GM23338 (cell line): ENCODE results near the gene LGALS12. TPM values are rescaled to one million over a fixed set of nuclear protein-coding genes. Genes with fewer than 3 reads are reported as not detected.

Source experiments
- ATAC-seq: fragments of 200-7000 bp; cut with Tn5 transposase; 3 replicates; pipeline ENCODE4 v1.9.1; 2020
- DNase-seq: peaks from one replicate; pipeline ENCODE4 v3.0.0-alpha.2; 2015; ENCODE audit warnings: low spot score
- H2AFZ ChIP-seq: fragments of 200-600 bp; sonication (generic); 2 replicates; pipeline ENCODE4 v1.8.0; 2016; ENCODE audit warnings: antibody characterized with exemption, mild to moderate bottlenecking, moderate library complexity
- H3F3A ChIP-seq: fragments of 200-600 bp; sonication (generic); replicated peaks from 2 replicates; pipeline ENCODE4 v1.8.0; 2017; ENCODE audit warnings: antibody characterized with exemption, mixed run types, low read depth
- H3K27ac ChIP-seq: fragments of 200-600 bp; sonication (generic); 2 replicates; pipeline ENCODE4 v1.6.1; 2016; ENCODE audit warnings: low read depth
- H3K27me3 ChIP-seq: fragments of 200-600 bp; sonication (generic); 2 replicates; pipeline ENCODE4 v1.8.0; 2016; ENCODE audit warnings: mild to moderate bottlenecking, mixed run types, moderate library complexity; ENCODE audit not compliant: insufficient read depth
- H3K36me3 ChIP-seq: fragments of 200-600 bp; sonication (generic); 2 replicates; pipeline ENCODE4 v1.8.0; 2016; ENCODE audit warnings: mild to moderate bottlenecking; ENCODE audit not compliant: insufficient read depth
- H3K4me1 ChIP-seq: fragments of 200-600 bp; sonication (generic); 2 replicates; pipeline ENCODE4 v1.8.0; 2016; ENCODE audit warnings: mild to moderate bottlenecking, moderate library complexity; ENCODE audit not compliant: insufficient read depth
- H3K4me2 ChIP-seq: fragments of 200-600 bp; sonication (generic); 2 replicates; pipeline ENCODE4 v1.7.1; 2017; ENCODE audit warnings: mixed run types
- H3K4me3 ChIP-seq: fragments of 200-600 bp; sonication (generic); 2 replicates; pipeline ENCODE4 v1.6.1; 2016; ENCODE audit warnings: mixed run types
- H3K79me2 ChIP-seq: fragments of 200-600 bp; sonication (generic); replicated peaks from 2 replicates; pipeline ENCODE4 v1.8.0; 2017; ENCODE audit warnings: mild to moderate bottlenecking; ENCODE audit not compliant: insufficient read depth
- H3K9me2 ChIP-seq: fragments of 200-600 bp; sonication (generic); 2 replicates; pipeline ENCODE4 v1.8.0; 2017; ENCODE audit not compliant: insufficient read depth
- H4K20me1 ChIP-seq: fragments of 200-600 bp; sonication (generic); replicated peaks from 2 replicates; pipeline ENCODE4 v1.8.0; 2017; ENCODE audit warnings: mild to moderate bottlenecking; ENCODE audit not compliant: insufficient read depth
- H3K27ac Mint-ChIP-seq: 2 replicates; pipeline ENCODE4 v1.8.0; 2020; ENCODE audit warnings: inconsistent platforms, mild to moderate bottlenecking, moderate library complexity, mixed read lengths
- H3K27me3 Mint-ChIP-seq: 3 replicates; pipeline ENCODE4 v1.8.0; 2022; ENCODE audit warnings: low read depth, mild to moderate bottlenecking, moderate library complexity, mixed read lengths, inconsistent platforms; ENCODE audit not compliant: insufficient read depth, poor library complexity
- H3K36me3 Mint-ChIP-seq: 3 replicates; pipeline ENCODE4 v1.8.0; 2021; ENCODE audit warnings: low read depth, mild to moderate bottlenecking, inconsistent platforms, moderate library complexity, mixed read lengths
- H3K4me1 Mint-ChIP-seq: 3 replicates; pipeline ENCODE4 v1.8.0; 2020; ENCODE audit warnings: mild to moderate bottlenecking, inconsistent platforms, mixed read lengths
- H3K4me3 Mint-ChIP-seq: 3 replicates; pipeline ENCODE4 v1.8.0; 2021; ENCODE audit warnings: moderate library complexity, mild to moderate bottlenecking, inconsistent platforms, mixed read lengths
- H3K9me3 Mint-ChIP-seq: 3 replicates; pipeline ENCODE4 v1.8.0; 2020; ENCODE audit warnings: moderate library complexity, mild to moderate bottlenecking, inconsistent platforms, mixed read lengths
- CREB1 ChIP-seq: fragments of 250-450 bp; sonication (Bioruptor Pico); IDR thresholded peaks from 2 replicates; pipeline ENCODE4 v1.5.0; 2020; ENCODE audit warnings: low read depth, mild to moderate bottlenecking, moderate library complexity
- EZH2 ChIP-seq: fragments of 200-600 bp; sonication (generic); IDR thresholded peaks from one replicate; pipeline ENCODE4 v1.8.0; 2017; ENCODE audit warnings: antibody characterized with exemption, mild to moderate bottlenecking, low read depth; ENCODE audit not compliant: unreplicated experiment
- EZH2phosphoT487 ChIP-seq: fragments of 200-600 bp; sonication (generic); IDR thresholded peaks from one replicate; pipeline ENCODE4 v1.8.1; 2018; ENCODE audit warnings: antibody characterized with exemption; ENCODE audit not compliant: unreplicated experiment
- JUNB ChIP-seq: IDR thresholded peaks from one replicate; pipeline ENCODE4 v1.6.1; 2016; ENCODE audit warnings: antibody characterized with exemption; ENCODE audit not compliant: unreplicated experiment
- NANOG ChIP-seq: IDR thresholded peaks from 2 replicates; pipeline ENCODE4 v1.6.1; 2016; ENCODE audit warnings: antibody characterized with exemption, borderline replicate concordance
- POLR2AphosphoS5 ChIP-seq: IDR thresholded peaks from 2 replicates; pipeline ENCODE4 v1.6.1; 2016; ENCODE audit warnings: antibody characterized with exemption, low read depth
- STAT1 ChIP-seq: IDR thresholded peaks from one replicate; pipeline ENCODE4 v1.6.1; 2016; ENCODE audit warnings: antibody characterized with exemption; ENCODE audit not compliant: unreplicated experiment
- ZNF114 ChIP-seq: fragments of 250-450 bp; sonication (Bioruptor Pico); IDR thresholded peaks from 2 replicates; pipeline ENCODE4 v1.5.0; 2020; ENCODE audit warnings: mild to moderate bottlenecking, moderate library complexity
- ZNF331 ChIP-seq: fragments of 250-450 bp; sonication (Bioruptor Pico); IDR thresholded peaks from 2 replicates; pipeline ENCODE4 v1.5.0; 2020; ENCODE audit warnings: low read depth, mild to moderate bottlenecking, moderate library complexity
- polyA plus RNA-seq: library from polyadenylated mRNA; unstranded; fragments of >200 nt; fragmentation: Nextera tagmentation; extraction: Ambion mirVana; gene quantifications from 2 replicates; pipeline ENCODE4 v1.2.1, GENCODE V29; 2016
- total RNA-seq: library from RNA; depleted of rRNA; stranded (reverse); fragments of >200 nt; shearing (Covaris generic); gene quantifications from 2 replicates; pipeline ENCODE4 v1.2.3, GENCODE V29; 2014
- TF ChIP-seq, protein P1 (sequence below): IDR thresholded peaks from 2 replicates; pipeline ENCODE4 v1.6.1; 2016; ENCODE audit warnings: antibody characterized with exemption
- TF ChIP-seq, protein P2 (sequence below): fragments of 250-450 bp; sonication (Bioruptor Pico); IDR thresholded peaks from 2 replicates; pipeline ENCODE4 v1.5.0; 2020; ENCODE audit warnings: mild to moderate bottlenecking, moderate library complexity
- TF ChIP-seq, protein P3 (sequence below), 2 experiments: fragments of 200-600 bp in 1 of 2; sonication (generic) in 1 of 2; conservative IDR thresholded peaks; 2 replicates each; pipeline versions ENCODE4 v1.5.1 to v1.6.1; 2016 to 2017; ENCODE audit warnings: antibody characterized with exemption in 2 of 2, low read depth in 2 of 2, mild to moderate bottlenecking in 2 of 2, moderate library complexity in 1 of 2
- TF ChIP-seq, protein P4 (sequence below): IDR thresholded peaks from one replicate; pipeline ENCODE4 v1.6.1; 2018; ENCODE audit warnings: antibody characterized with exemption; ENCODE audit not compliant: unreplicated experiment

LGALS12 gene
- total and polyA plus RNA-seq, 2 experiments from 2014 or later = 0.94 to 1.2 TPM

DNA sequence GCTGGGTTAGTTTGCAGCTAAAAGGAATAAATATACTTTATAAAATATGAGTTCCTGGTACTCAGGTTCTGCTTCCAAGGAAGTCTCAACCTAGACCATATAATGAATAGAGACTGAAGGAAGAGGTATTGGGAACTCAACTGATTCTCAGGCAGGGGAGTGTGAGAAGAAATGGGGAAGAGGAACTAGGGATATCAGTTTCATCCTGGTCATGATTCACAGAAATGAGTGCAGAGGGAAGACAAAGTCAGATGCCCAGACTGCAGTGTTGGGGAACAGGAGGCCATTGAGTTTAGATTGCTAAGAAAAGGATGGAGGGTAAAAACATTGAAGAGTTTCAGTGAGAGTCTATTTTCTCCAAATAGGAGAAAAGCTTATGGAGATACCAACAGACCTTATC lies 43.7 kb upstream of the LGALS12 start:
- no peak for DNase-seq
- peaks cover 6% of the 10 kb centered on the region for H3K27me3 Mint-ChIP-seq
- Histone ChIP-seq H3K27ac (no peak overlapping the region), H2AFZ (no peak overlapping the region), H3K79me2 (no peaks in the 10 kb centered on the region), H3K4me2 (no peak overlapping the region), H3F3A (no peaks in the 10 kb centered on the region), H4K20me1 (no peaks in the 10 kb centered on the region), H3K4me1 (peaks cover 15% of the 10 kb centered on the region), H3K9me2 (peaks cover 16% of the 10 kb centered on the region; the same call in 1 of the 2 replicates), H3K4me3 (no peak overlapping the region), H3K36me3 (no peaks in the 10 kb centered on the region), H3K27me3 (no peaks in the 10 kb centered on the region)
- TF ChIP-seq, protein P1, sequence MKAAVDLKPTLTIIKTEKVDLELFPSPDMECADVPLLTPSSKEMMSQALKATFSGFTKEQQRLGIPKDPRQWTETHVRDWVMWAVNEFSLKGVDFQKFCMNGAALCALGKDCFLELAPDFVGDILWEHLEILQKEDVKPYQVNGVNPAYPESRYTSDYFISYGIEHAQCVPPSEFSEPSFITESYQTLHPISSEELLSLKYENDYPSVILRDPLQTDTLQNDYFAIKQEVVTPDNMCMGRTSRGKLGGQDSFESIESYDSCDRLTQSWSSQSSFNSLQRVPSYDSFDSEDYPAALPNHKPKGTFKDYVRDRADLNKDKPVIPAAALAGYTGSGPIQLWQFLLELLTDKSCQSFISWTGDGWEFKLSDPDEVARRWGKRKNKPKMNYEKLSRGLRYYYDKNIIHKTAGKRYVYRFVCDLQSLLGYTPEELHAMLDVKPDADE = no peak
- TF ChIP-seq, protein P2, sequence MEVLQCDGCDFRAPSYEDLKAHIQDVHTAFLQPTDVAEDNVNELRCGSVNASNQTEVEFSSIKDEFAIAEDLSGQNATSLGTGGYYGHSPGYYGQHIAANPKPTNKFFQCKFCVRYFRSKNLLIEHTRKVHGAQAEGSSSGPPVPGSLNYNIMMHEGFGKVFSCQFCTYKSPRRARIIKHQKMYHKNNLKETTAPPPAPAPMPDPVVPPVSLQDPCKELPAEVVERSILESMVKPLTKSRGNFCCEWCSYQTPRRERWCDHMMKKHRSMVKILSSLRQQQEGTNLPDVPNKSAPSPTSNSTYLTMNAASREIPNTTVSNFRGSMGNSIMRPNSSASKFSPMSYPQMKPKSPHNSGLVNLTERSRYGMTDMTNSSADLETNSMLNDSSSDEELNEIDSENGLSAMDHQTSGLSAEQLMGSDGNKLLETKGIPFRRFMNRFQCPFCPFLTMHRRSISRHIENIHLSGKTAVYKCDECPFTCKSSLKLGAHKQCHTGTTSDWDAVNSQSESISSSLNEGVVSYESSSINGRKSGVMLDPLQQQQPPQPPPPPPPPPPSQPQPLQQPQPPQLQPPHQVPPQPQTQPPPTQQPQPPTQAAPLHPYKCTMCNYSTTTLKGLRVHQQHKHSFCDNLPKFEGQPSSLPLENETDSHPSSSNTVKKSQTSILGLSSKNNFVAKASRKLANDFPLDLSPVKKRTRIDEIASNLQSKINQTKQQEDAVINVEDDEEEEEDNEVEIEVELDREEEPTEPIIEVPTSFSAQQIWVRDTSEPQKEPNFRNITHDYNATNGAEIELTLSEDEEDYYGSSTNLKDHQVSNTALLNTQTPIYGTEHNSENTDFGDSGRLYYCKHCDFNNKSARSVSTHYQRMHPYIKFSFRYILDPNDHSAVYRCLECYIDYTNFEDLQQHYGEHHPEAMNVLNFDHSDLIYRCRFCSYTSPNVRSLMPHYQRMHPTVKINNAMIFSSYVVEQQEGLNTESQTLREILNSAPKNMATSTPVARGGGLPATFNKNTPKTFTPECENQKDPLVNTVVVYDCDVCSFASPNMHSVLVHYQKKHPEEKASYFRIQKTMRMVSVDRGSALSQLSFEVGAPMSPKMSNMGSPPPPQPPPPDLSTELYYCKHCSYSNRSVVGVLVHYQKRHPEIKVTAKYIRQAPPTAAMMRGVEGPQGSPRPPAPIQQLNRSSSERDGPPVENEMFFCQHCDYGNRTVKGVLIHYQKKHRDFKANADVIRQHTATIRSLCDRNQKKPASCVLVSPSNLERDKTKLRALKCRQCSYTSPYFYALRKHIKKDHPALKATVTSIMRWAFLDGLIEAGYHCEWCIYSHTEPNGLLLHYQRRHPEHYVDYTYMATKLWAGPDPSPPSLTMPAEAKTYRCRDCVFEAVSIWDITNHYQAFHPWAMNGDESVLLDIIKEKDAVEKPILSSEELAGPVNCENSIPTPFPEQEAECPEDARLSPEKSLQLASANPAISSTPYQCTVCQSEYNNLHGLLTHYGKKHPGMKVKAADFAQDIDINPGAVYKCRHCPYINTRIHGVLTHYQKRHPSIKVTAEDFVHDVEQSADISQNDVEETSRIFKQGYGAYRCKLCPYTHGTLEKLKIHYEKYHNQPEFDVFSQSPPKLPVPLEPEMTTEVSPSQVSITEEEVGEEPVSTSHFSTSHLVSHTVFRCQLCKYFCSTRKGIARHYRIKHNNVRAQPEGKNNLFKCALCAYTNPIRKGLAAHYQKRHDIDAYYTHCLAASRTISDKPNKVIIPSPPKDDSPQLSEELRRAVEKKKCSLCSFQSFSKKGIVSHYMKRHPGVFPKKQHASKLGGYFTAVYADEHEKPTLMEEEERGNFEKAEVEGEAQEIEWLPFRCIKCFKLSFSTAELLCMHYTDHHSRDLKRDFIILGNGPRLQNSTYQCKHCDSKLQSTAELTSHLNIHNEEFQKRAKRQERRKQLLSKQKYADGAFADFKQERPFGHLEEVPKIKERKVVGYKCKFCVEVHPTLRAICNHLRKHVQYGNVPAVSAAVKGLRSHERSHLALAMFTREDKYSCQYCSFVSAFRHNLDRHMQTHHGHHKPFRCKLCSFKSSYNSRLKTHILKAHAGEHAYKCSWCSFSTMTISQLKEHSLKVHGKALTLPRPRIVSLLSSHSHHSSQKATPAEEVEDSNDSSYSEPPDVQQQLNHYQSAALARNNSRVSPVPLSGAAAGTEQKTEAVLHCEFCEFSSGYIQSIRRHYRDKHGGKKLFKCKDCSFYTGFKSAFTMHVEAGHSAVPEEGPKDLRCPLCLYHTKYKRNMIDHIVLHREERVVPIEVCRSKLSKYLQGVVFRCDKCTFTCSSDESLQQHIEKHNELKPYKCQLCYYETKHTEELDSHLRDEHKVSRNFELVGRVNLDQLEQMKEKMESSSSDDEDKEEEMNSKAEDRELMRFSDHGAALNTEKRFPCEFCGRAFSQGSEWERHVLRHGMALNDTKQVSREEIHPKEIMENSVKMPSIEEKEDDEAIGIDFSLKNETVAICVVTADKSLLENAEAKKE (CRISPR knock-in tag) = no peak
- TF ChIP-seq POLR2AphosphoS5 (no peak), ZNF114 (CRISPR knock-in tag) (no peak), JUNB (no peak), EZH2phosphoT487 (no peak), EZH2 (no peak), ZNF331 (CRISPR knock-in tag) (no peak), STAT1 (no peak), CREB1 (CRISPR knock-in tag) (no peak), NANOG (no peak)
- TF ChIP-seq, protein P3, sequence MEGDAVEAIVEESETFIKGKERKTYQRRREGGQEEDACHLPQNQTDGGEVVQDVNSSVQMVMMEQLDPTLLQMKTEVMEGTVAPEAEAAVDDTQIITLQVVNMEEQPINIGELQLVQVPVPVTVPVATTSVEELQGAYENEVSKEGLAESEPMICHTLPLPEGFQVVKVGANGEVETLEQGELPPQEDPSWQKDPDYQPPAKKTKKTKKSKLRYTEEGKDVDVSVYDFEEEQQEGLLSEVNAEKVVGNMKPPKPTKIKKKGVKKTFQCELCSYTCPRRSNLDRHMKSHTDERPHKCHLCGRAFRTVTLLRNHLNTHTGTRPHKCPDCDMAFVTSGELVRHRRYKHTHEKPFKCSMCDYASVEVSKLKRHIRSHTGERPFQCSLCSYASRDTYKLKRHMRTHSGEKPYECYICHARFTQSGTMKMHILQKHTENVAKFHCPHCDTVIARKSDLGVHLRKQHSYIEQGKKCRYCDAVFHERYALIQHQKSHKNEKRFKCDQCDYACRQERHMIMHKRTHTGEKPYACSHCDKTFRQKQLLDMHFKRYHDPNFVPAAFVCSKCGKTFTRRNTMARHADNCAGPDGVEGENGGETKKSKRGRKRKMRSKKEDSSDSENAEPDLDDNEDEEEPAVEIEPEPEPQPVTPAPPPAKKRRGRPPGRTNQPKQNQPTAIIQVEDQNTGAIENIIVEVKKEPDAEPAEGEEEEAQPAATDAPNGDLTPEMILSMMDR (conservative IDR thresholded peaks at IDR 0.05; ENCODE audit: low read depth in 2 of 2) = no peak
- TF ChIP-seq, protein P4, sequence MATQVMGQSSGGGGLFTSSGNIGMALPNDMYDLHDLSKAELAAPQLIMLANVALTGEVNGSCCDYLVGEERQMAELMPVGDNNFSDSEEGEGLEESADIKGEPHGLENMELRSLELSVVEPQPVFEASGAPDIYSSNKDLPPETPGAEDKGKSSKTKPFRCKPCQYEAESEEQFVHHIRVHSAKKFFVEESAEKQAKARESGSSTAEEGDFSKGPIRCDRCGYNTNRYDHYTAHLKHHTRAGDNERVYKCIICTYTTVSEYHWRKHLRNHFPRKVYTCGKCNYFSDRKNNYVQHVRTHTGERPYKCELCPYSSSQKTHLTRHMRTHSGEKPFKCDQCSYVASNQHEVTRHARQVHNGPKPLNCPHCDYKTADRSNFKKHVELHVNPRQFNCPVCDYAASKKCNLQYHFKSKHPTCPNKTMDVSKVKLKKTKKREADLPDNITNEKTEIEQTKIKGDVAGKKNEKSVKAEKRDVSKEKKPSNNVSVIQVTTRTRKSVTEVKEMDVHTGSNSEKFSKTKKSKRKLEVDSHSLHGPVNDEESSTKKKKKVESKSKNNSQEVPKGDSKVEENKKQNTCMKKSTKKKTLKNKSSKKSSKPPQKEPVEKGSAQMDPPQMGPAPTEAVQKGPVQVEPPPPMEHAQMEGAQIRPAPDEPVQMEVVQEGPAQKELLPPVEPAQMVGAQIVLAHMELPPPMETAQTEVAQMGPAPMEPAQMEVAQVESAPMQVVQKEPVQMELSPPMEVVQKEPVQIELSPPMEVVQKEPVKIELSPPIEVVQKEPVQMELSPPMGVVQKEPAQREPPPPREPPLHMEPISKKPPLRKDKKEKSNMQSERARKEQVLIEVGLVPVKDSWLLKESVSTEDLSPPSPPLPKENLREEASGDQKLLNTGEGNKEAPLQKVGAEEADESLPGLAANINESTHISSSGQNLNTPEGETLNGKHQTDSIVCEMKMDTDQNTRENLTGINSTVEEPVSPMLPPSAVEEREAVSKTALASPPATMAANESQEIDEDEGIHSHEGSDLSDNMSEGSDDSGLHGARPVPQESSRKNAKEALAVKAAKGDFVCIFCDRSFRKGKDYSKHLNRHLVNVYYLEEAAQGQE = no peak
- H3K36me3 Mint-ChIP-seq = no peaks in the 10 kb centered on the region
- H3K4me1 Mint-ChIP-seq = peaks cover 4% of the 10 kb centered on the region; the same call in 2 of the 3 replicates
- no peaks in the 10 kb centered on the region for H3K9me3 Mint-ChIP-seq
- no peak overlapping the region for H3K27ac Mint-ChIP-seq
- no peak overlapping the region for H3K4me3 Mint-ChIP-seq
- no peak for ATAC-seq
